Neural progenitor cell (in vitro differentiated cells): ENCODE results near the gene COL6A5. TPM values are rescaled to one million over a fixed set of nuclear protein-coding genes. Genes with fewer than 3 reads are reported as not detected.

ENCODE experiments used
- DNase-seq: peaks from one replicate; pipeline ENCODE4 v3.0.0-alpha.2; 2016; ENCODE audit warnings: low spot score
- H2AFZ ChIP-seq: fragments of 200-600 bp; sonication (generic); replicated peaks from 2 replicates; pipeline ENCODE4 v1.6.1; 2016; ENCODE audit warnings: antibody characterized with exemption
- H3F3A ChIP-seq: fragments of 200-600 bp; sonication (generic); 2 replicates; pipeline ENCODE4 v1.6.1; 2016; ENCODE audit warnings: antibody characterized with exemption, low read depth
- H3K27ac ChIP-seq: fragments of 200-600 bp; sonication (generic); 2 replicates; pipeline ENCODE4 v1.5.1; 2016; ENCODE audit warnings: mild to moderate bottlenecking
- H3K27me3 ChIP-seq: fragments of 200-600 bp; sonication (generic); 2 replicates; pipeline ENCODE4 v1.6.1; 2016; ENCODE audit warnings: mild to moderate bottlenecking, moderate library complexity
- H3K36me3 ChIP-seq: fragments of 200-600 bp; sonication (generic); 2 replicates; pipeline ENCODE4 v1.5.1; 2016
- H3K4me1 ChIP-seq: fragments of 200-600 bp; sonication (generic); 2 replicates; pipeline ENCODE4 v1.6.1; 2016; ENCODE audit warnings: mixed run types
- H3K4me2 ChIP-seq: fragments of 200-600 bp; sonication (generic); 2 replicates; pipeline ENCODE4 v1.6.1; 2016
- H3K4me3 ChIP-seq: fragments of 200-600 bp; sonication (generic); 2 replicates; pipeline ENCODE4 v1.5.1; 2016
- H3K79me2 ChIP-seq: fragments of 200-600 bp; sonication (generic); 2 replicates; pipeline ENCODE4 v1.6.1; 2016; ENCODE audit warnings: low read depth
- H3K9ac ChIP-seq: fragments of 200-600 bp; sonication (generic); 2 replicates; pipeline ENCODE4 v1.6.1; 2016
- H3K9me3 ChIP-seq: fragments of 200-600 bp; sonication (generic); 2 replicates; pipeline ENCODE4 v1.5.1; 2016; ENCODE audit warnings: low read depth
- H4K20me1 ChIP-seq: fragments of 200-600 bp; sonication (generic); 2 replicates; pipeline ENCODE4 v1.6.1; 2016; ENCODE audit warnings: low read depth
- H3K27ac Mint-ChIP-seq: 3 replicates; pipeline ENCODE4 v1.8.0; 2021; ENCODE audit warnings: mixed read lengths
- H3K27me3 Mint-ChIP-seq: 2 replicates; pipeline ENCODE4 v1.8.0; 2022; ENCODE audit warnings: low read depth, mild to moderate bottlenecking, inconsistent platforms, moderate library complexity, mixed read lengths; ENCODE audit not compliant: insufficient read depth
- H3K36me3 Mint-ChIP-seq: 3 replicates; pipeline ENCODE4 v1.8.0; 2021; ENCODE audit warnings: mixed read lengths
- H3K4me1 Mint-ChIP-seq: 3 replicates; pipeline ENCODE4 v1.8.0; 2021; ENCODE audit warnings: mixed read lengths
- H3K4me3 Mint-ChIP-seq: 3 replicates; pipeline ENCODE4 v1.8.0; 2021; ENCODE audit warnings: mild to moderate bottlenecking, moderate library complexity, mixed read lengths
- H3K9me3 Mint-ChIP-seq: 3 replicates; pipeline ENCODE4 v1.8.0; 2020; ENCODE audit warnings: mixed read lengths
- CTCF ChIP-seq: fragments of 200-600 bp; sonication (generic); IDR thresholded peaks from 2 replicates; pipeline ENCODE4 v1.5.1; 2017; ENCODE audit warnings: antibody characterized with exemption, mild to moderate bottlenecking
- EZH2 ChIP-seq: fragments of 200-600 bp; sonication (generic); IDR thresholded peaks from 2 replicates; pipeline ENCODE4 v1.6.1; 2017; ENCODE audit warnings: antibody characterized with exemption, mild to moderate bottlenecking, moderate library complexity
- EZH2phosphoT487 ChIP-seq: fragments of 200-600 bp; sonication (generic); IDR thresholded peaks from 2 replicates; pipeline ENCODE4 v1.6.1; 2017; ENCODE audit warnings: antibody characterized with exemption
- total RNA-seq: library from RNA; depleted of rRNA; stranded (reverse); fragments of >200 nt; gene quantifications from 2 replicates; pipeline ENCODE4 v1.2.3, GENCODE V29; 2015; ENCODE audit warnings: low replicate concordance

The COL6A5 gene
- total RNA-seq, 1 donor from 2014 or later = not detected

DNA sequence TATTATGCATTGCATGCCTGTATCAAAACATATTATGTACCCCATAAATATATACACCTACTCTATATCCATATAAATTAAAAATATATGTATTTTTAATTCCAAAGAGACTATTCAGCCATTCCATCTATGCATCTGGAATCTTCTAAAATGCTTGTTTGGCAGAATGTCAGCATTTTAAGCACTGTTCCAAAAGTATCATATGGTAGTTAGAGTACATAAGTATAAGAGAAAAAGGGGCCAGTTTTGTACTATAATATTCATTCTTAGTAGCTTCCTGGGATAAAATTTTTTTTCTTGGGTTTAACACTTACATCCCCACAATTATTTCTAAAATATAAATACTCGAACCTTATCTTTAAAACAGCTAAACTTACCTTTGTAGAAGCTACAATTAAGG lies 111.1 kb downstream of the COL6A5 start:
- Histone ChIP-seq H3K27me3 (no peaks in the 10 kb centered on the region), H4K20me1 (no peaks in the 10 kb centered on the region), H3K27ac (no peak overlapping the region), H3K9ac (no peak overlapping the region), H3K79me2 (no peaks in the 10 kb centered on the region), H2AFZ (no peak overlapping the region), H3K4me3 (no peak overlapping the region), H3F3A (no peaks in the 10 kb centered on the region), H3K36me3 (no peaks in the 10 kb centered on the region), H3K9me3 (no peaks in the 10 kb centered on the region), H3K4me2 (no peak overlapping the region), H3K4me1 (no peaks in the 10 kb centered on the region)
- Mint-ChIP-seq H3K4me3 (no peak overlapping the region), H3K9me3 (peaks cover under 1% of the 10 kb centered on the region), H3K36me3 (no peaks in the 10 kb centered on the region), H3K4me1 (no peaks in the 10 kb centered on the region), H3K27ac (no peak overlapping the region), H3K27me3 (peaks cover 3% of the 10 kb centered on the region)
- no peak for TF ChIP-seq EZH2
- TF ChIP-seq EZH2phosphoT487 = no peak
- no peak for TF ChIP-seq CTCF
- DNase-seq = no peak

GRCh38 chr3:130457671-130458070 lies 112.2 kb downstream of the COL6A5 start:
- no peak overlapping the region for H3K9ac ChIP-seq
- H3K4me2 ChIP-seq = no peak overlapping the region
- no peak overlapping the region for H3K4me3 ChIP-seq
- no peaks in the 10 kb centered on the region for H3K4me1 ChIP-seq
- H3K36me3 ChIP-seq = no peaks in the 10 kb centered on the region
- no peaks in the 10 kb centered on the region for H3K9me3 ChIP-seq
- H3K36me3 Mint-ChIP-seq = no peaks in the 10 kb centered on the region
- DNase-seq = no peak
- H4K20me1 ChIP-seq = no peaks in the 10 kb centered on the region
- TF ChIP-seq EZH2phosphoT487 (no peak), CTCF (no peak), EZH2 (no peak)
- H3K27ac ChIP-seq = no peak overlapping the region
- no peaks in the 10 kb centered on the region for H3K9me3 Mint-ChIP-seq
- H3K27me3 ChIP-seq = no peaks in the 10 kb centered on the region
- no peak overlapping the region for H3K4me3 Mint-ChIP-seq
- H3K27ac Mint-ChIP-seq = no peak overlapping the region
- no peaks in the 10 kb centered on the region for H3K79me2 ChIP-seq
- H3K4me1 Mint-ChIP-seq = no peaks in the 10 kb centered on the region
- H2AFZ ChIP-seq = no peak overlapping the region
- H3K27me3 Mint-ChIP-seq = peaks cover 3% of the 10 kb centered on the region
- no peaks in the 10 kb centered on the region for H3F3A ChIP-seq

GRCh38 chr3:130459944-130460343 lies 114.5 kb downstream of the COL6A5 start:
- H3K4me2 ChIP-seq = no peak overlapping the region
- H3K79me2 ChIP-seq = no peaks in the 10 kb centered on the region
- Mint-ChIP-seq H3K27me3 (peaks cover 1% of the 10 kb centered on the region), H3K9me3 (no peaks in the 10 kb centered on the region), H3K27ac (no peak overlapping the region), H3K36me3 (no peaks in the 10 kb centered on the region), H3K4me3 (no peak overlapping the region), H3K4me1 (no peaks in the 10 kb centered on the region)
- no peaks in the 10 kb centered on the region for H3F3A ChIP-seq
- H2AFZ ChIP-seq = no peak overlapping the region
- H3K4me1 ChIP-seq = no peaks in the 10 kb centered on the region
- H4K20me1 ChIP-seq = no peaks in the 10 kb centered on the region
- H3K9ac ChIP-seq = no peak overlapping the region
- H3K27ac ChIP-seq = no peak overlapping the region
- no peaks in the 10 kb centered on the region for H3K36me3 ChIP-seq
- no peaks in the 10 kb centered on the region for H3K9me3 ChIP-seq
- TF ChIP-seq CTCF (no peak), EZH2phosphoT487 (no peak), EZH2 (no peak)
- DNase-seq = no peak
- no peaks in the 10 kb centered on the region for H3K27me3 ChIP-seq
- H3K4me3 ChIP-seq = no peak overlapping the region
